ENCODE results near the gene POLR3H. TPM values are rescaled to one million over a fixed set of nuclear protein-coding genes. Genes with fewer than 3 reads are reported as not detected.

Gene POLR3H
- total RNA-seq, 1 experiment from 2014 or later: 16.6 TPM

GRCh38 chr22:41487037-41487935 lies 57.0 kb downstream of the POLR3H start:
- no peak for DNase-seq (ENCODE audit: low read depth in 1 of 2, low spot score in 2 of 2)
- Histone ChIP-seq H3K4me3 (no peak overlapping the region), H3K4me1 (replicated peaks) (peaks cover 15% of the 10 kb centered on the region), H3K36me3 (peaks cover 3% of the 10 kb centered on the region; the same call in 1 of the 2 replicates), H3K27ac (no peak overlapping the region), H3K27me3 (replicated peaks) (no peaks in the 10 kb centered on the region), H3K9me3 (replicated peaks) (no peaks in the 10 kb centered on the region)

- Histone ChIP-seq H3K36me3 (peaks cover 3% of the 10 kb centered on the region), H3K9me3 (replicated peaks) (0 out of 2 replicates have a peak, but pooled peaks cover 4% of the 10 kb centered on the region), H3K27ac (no peak overlapping the region), H3K4me3 (no peak overlapping the region), H3K4me1 (replicated peaks) (peaks cover 28% of the 10 kb centered on the region), H3K27me3 (replicated peaks) (no peaks in the 10 kb centered on the region)
- no peak for DNase-seq (ENCODE audit: low read depth in 1 of 2, low spot score in 2 of 2)
These were observed 59.2 kb downstream of the POLR3H start for GRCh38 chr22:41485033-41485432.

GRCh38 chr22:41482319-41482935 lies 61.8 kb downstream of the POLR3H start:
- 0 out of 2 replicates have a peak, but pooled peaks cover 4% of the 10 kb centered on the region for H3K9me3 ChIP-seq (replicated peaks)
- H3K4me3 ChIP-seq: no peak overlapping the region
- DNase-seq (ENCODE audit: low read depth in 1 of 2, low spot score in 2 of 2): no peak
- no peaks in the 10 kb centered on the region for H3K27me3 ChIP-seq (replicated peaks)
- H3K36me3 ChIP-seq: peaks cover 5% of the 10 kb centered on the region
- H3K4me1 ChIP-seq (replicated peaks): peaks cover 32% of the 10 kb centered on the region
- H3K27ac ChIP-seq: peak overlapping the region; percentile 78

GRCh38 chr22:41481925-41482318 lies 62.3 kb downstream of the POLR3H start:
- Histone ChIP-seq H3K4me3 (no peak overlapping the region), H3K27me3 (replicated peaks) (no peaks in the 10 kb centered on the region), H3K36me3 (peaks cover 4% of the 10 kb centered on the region), H3K27ac (no peak overlapping the region), H3K9me3 (replicated peaks) (0 out of 2 replicates have a peak, but pooled peaks cover 4% of the 10 kb centered on the region), H3K4me1 (replicated peaks) (peaks cover 32% of the 10 kb centered on the region)
- no peak for DNase-seq (ENCODE audit: low read depth in 1 of 2, low spot score in 2 of 2)

- H3K36me3 ChIP-seq: peaks cover 4% of the 10 kb centered on the region
- no peak overlapping the region for H3K4me3 ChIP-seq
- H3K27ac ChIP-seq: no peak overlapping the region
- 0 out of 2 replicates have a peak, but pooled peaks cover 4% of the 10 kb centered on the region for H3K9me3 ChIP-seq (replicated peaks)
- no peaks in the 10 kb centered on the region for H3K27me3 ChIP-seq (replicated peaks)
- peaks cover 32% of the 10 kb centered on the region for H3K4me1 ChIP-seq (replicated peaks)
- no peak for DNase-seq (ENCODE audit: low read depth in 1 of 2, low spot score in 2 of 2)
These were observed 63.0 kb downstream of the POLR3H start for GRCh38 chr22:41481131-41481830.

GRCh38 chr22:41480397-41480735 lies 63.9 kb downstream of the POLR3H start:
- no peak for DNase-seq (ENCODE audit: low read depth in 1 of 2, low spot score in 2 of 2)
- Histone ChIP-seq H3K36me3 (peaks cover 5% of the 10 kb centered on the region), H3K27ac (no peak overlapping the region), H3K9me3 (replicated peaks) (0 out of 2 replicates have a peak, but pooled peaks cover 4% of the 10 kb centered on the region), H3K27me3 (replicated peaks) (no peaks in the 10 kb centered on the region), H3K4me3 (no peak overlapping the region), H3K4me1 (replicated peaks) (peaks cover 32% of the 10 kb centered on the region)

GRCh38 chr22:41479671-41480396 lies 64.4 kb downstream of the POLR3H start:
- H3K4me3 ChIP-seq: no peak overlapping the region
- H3K4me1 ChIP-seq (replicated peaks): peaks cover 32% of the 10 kb centered on the region
- H3K9me3 ChIP-seq (replicated peaks): 0 out of 2 replicates have a peak, but pooled peaks cover 4% of the 10 kb centered on the region

DNA sequence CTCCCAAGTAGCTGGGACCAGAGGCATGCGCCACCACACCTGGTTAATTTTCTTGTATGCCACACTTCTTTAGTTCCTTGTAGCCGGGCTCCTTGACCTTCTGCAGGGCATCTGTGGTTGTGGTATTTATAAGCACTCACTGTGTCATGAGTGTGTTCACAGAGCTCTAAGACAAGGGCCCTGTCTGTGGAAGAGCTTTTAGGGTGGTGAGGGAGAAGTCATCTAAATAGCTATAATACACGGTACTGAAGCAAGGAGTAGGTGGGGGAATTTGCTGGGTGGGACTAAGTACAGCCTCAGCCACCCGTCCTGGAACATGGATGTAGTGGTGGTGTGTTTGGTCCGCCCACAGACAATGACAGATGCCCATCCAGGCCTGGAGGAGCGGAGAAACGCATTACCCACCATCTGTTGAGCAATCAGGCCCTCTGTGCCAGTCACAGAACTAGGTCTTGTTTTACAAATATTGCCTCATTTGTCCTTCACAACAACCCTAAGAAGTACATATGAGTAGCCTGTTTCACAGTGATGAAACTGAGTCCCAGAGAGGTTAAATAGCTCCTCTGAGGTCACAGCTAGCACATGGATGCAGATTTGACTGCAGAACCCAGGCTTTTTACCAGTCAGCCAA lies 65.3 kb downstream of the POLR3H start:
- DNase-seq (ENCODE audit: low read depth in 1 of 2, low spot score in 2 of 2): no peak
- Histone ChIP-seq H3K4me1 (replicated peaks) (peaks cover 32% of the 10 kb centered on the region), H3K4me3 (no peak overlapping the region), H3K36me3 (peaks cover 6% of the 10 kb centered on the region), H3K9me3 (replicated peaks) (0 out of 2 replicates have a peak, but pooled peaks cover 4% of the 10 kb centered on the region), H3K27ac (no peak overlapping the region), H3K27me3 (replicated peaks) (no peaks in the 10 kb centered on the region)

More at GRCh38 chr22:41479671-41480396, 64.4 kb downstream of the POLR3H start:
- H3K36me3 ChIP-seq: peaks cover 6% of the 10 kb centered on the region
- H3K27me3 ChIP-seq (replicated peaks): no peaks in the 10 kb centered on the region
- DNase-seq (ENCODE audit: low read depth in 1 of 2, low spot score in 2 of 2): peak in 1 of 2 experiments; percentile 21
- no peak overlapping the region for H3K27ac ChIP-seq

- Histone ChIP-seq H3K36me3 (peaks cover 6% of the 10 kb centered on the region), H3K4me3 (no peak overlapping the region), H3K9me3 (replicated peaks) (0 out of 2 replicates have a peak, but pooled peaks cover 4% of the 10 kb centered on the region), H3K27me3 (replicated peaks) (no peaks in the 10 kb centered on the region), H3K4me1 (replicated peaks) (peaks cover 29% of the 10 kb centered on the region), H3K27ac (no peak overlapping the region)
- DNase-seq (ENCODE audit: low read depth in 1 of 2, low spot score in 2 of 2): no peak
These were observed 65.8 kb downstream of the POLR3H start for GRCh38 chr22:41478473-41478872.

Other genes starting within 250 kb of the POLR3H start
- 51.8 and 72.2 TPM in 2 replicates for gene ZC3H7B, start 242.9 kb downstream of the POLR3H start, total RNA-seq (2014; rRNA removed; shearing (Covaris generic))
- 7.4 and 9.4 TPM in 2 replicates for gene TEF, start 162.5 kb downstream of the POLR3H start, total RNA-seq (2014; rRNA removed; shearing (Covaris generic))
- gene TOB2, start 97.7 kb downstream of the POLR3H start, total RNA-seq (2014; rRNA removed; shearing (Covaris generic)): 13.0 and 17.9 TPM in 2 replicates
- gene PHF5A, start 75.8 kb downstream of the POLR3H start, total RNA-seq (2014; rRNA removed; shearing (Covaris generic)): 80.7 and 87.9 TPM in 2 replicates
- gene ACO2, start 75.4 kb downstream of the POLR3H start, total RNA-seq (2014; rRNA removed; shearing (Covaris generic)): 48.1 and 71.1 TPM in 2 replicates
- not detected in 2 replicates for gene CSDC2, start 16.5 kb upstream of the POLR3H start, total RNA-seq (2014; rRNA removed; shearing (Covaris generic))
- gene PMM1, start 45.4 kb upstream of the POLR3H start, total RNA-seq (2014; rRNA removed; shearing (Covaris generic)): 23.3 and 27.0 TPM in 2 replicates
- 12.2 and 33.3 TPM in 2 replicates for gene DESI1, start 76.6 kb upstream of the POLR3H start, total RNA-seq (2014; rRNA removed; shearing (Covaris generic))
- 540 and 624 TPM in 2 replicates for gene XRCC6, start 76.8 kb upstream of the POLR3H start, total RNA-seq (2014; rRNA removed; shearing (Covaris generic))
- 109 and 179 TPM in 2 replicates for gene SNU13, start 144.4 kb upstream of the POLR3H start, total RNA-seq (2014; rRNA removed; shearing (Covaris generic))
- 0.08 TPM in 1 of 2 replicates, not detected in the other for gene MEI1, start 155.0 kb upstream of the POLR3H start, total RNA-seq (2014; rRNA removed; shearing (Covaris generic))